ENCODE measurements around the gene RCVRN. TPM values are rescaled to one million over a fixed set of nuclear protein-coding genes. Genes with fewer than 3 reads are reported as not detected.

RCVRN gene
- total RNA-seq, 1 donor from 2014 or later = not detected

DNA sequence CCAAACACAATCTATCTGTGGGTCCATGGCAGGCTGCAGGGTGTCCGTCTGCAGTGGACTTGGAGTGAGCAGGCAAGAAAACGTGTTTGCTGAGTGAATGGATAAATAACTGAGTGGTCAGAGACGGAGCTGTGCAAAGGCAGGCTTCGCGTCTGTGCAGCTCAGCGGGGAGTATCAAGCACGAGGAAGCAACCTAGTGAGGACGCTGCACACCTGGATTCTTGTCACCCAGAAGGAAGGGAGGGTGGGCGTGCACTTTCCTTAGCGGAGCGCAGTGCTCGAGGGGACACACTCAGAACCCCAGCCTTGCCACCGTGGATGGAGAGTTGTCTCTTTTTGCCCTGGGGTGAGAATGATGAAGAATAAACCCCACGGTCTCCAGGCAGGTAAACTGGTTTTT lies 1.5 kb upstream of the RCVRN start:
- Mint-ChIP-seq H3K9me3 (ENCODE audit: low read depth) (no peaks in the 10 kb centered on the region), H3K27ac (no peak overlapping the region), H3K27me3 (no peaks in the 10 kb centered on the region), H3K36me3 (ENCODE audit: insufficient read depth) (no peaks in the 10 kb centered on the region), H3K4me3 (ENCODE audit: low read depth) (no peak overlapping the region), H3K4me1 (ENCODE audit: low read depth) (peaks cover 16% of the 10 kb centered on the region)
- TF ChIP-seq, protein P1, sequence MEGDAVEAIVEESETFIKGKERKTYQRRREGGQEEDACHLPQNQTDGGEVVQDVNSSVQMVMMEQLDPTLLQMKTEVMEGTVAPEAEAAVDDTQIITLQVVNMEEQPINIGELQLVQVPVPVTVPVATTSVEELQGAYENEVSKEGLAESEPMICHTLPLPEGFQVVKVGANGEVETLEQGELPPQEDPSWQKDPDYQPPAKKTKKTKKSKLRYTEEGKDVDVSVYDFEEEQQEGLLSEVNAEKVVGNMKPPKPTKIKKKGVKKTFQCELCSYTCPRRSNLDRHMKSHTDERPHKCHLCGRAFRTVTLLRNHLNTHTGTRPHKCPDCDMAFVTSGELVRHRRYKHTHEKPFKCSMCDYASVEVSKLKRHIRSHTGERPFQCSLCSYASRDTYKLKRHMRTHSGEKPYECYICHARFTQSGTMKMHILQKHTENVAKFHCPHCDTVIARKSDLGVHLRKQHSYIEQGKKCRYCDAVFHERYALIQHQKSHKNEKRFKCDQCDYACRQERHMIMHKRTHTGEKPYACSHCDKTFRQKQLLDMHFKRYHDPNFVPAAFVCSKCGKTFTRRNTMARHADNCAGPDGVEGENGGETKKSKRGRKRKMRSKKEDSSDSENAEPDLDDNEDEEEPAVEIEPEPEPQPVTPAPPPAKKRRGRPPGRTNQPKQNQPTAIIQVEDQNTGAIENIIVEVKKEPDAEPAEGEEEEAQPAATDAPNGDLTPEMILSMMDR (IDR thresholded peaks at IDR 0.05; ENCODE audit: unreplicated experiment) = no peak
- DNase-seq (ENCODE audit: low spot score, unreplicated experiment) = no peak

DNA sequence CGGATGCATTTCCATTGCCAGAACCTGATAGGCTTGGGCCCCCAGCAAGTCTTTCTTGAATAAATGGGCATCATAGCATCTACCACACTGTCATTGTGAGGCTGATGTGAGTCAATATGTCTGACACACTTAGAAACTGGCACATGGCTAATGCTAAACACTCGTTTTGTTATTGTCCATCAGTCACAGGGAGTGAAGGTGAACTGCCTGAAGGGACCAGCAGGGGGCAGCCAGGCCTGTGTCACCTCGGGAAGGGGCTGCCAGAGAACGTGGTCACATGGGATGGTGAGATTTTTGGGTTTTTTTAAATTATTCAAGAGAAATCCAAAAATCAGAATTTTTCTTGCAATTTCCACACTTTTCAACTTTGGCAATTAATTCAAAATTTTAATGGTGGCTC lies 831 bp upstream of the RCVRN start:
- Mint-ChIP-seq H3K9me3 (ENCODE audit: low read depth) (no peaks in the 10 kb centered on the region), H3K4me3 (ENCODE audit: low read depth) (no peak overlapping the region), H3K36me3 (ENCODE audit: insufficient read depth) (no peaks in the 10 kb centered on the region), H3K27me3 (peaks cover 4% of the 10 kb centered on the region), H3K27ac (no peak overlapping the region), H3K4me1 (ENCODE audit: low read depth) (peaks cover 16% of the 10 kb centered on the region)
- DNase-seq (ENCODE audit: low spot score, unreplicated experiment) = peak; percentile 27
- TF ChIP-seq, protein P1 (IDR thresholded peaks at IDR 0.05; ENCODE audit: unreplicated experiment) = peak; percentile 67

DNA sequence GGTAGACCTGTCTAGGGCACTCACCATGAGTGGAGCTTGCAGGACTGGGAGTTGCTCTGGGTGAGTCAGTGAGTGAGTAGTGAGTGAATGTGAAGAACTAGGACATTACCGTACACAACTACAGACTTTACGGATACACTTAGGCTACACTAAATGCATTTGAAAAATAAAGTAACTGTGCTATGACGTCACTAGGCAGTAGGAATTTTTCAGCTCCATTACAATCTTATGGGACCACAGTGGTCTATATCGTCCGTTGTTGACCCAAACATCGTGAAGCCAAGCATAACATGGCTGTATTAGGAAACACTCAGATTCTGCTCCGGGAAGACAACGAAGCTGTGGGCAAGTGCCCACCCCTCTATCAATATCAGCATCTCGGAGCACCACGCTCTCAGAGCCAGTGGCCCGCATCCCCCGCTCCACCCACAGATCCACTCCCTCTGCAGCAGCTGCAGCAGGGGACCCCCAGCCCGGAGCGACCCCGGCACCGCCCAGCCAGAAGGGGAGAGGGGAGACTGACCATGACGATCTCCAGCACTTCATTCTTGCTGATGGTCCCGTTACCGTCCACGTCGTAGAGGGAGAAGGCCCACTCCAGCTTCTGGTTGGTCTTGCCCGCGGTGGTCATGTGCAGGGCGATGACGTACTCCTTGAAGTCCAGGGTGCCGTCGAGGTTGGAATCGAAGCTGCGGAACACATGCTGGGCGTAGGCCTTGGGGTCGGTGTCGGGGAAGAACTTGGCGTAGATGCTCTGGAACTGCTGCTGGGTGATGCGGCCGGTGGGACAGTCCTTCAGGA lies 594 bp downstream of the RCVRN start:
- H3K4me3 Mint-ChIP-seq (ENCODE audit: low read depth) = no peak overlapping the region
- DNase-seq (ENCODE audit: low spot score, unreplicated experiment) = no peak
- peaks cover 16% of the 10 kb centered on the region for H3K4me1 Mint-ChIP-seq (ENCODE audit: low read depth)
- no peaks in the 10 kb centered on the region for H3K9me3 Mint-ChIP-seq (ENCODE audit: low read depth)
- TF ChIP-seq, protein P1 (IDR thresholded peaks at IDR 0.05; ENCODE audit: unreplicated experiment) = no peak
- no peaks in the 10 kb centered on the region for H3K36me3 Mint-ChIP-seq (ENCODE audit: insufficient read depth)
- peaks cover 15% of the 10 kb centered on the region for H3K27me3 Mint-ChIP-seq
- H3K27ac Mint-ChIP-seq = no peak overlapping the region

DNA sequence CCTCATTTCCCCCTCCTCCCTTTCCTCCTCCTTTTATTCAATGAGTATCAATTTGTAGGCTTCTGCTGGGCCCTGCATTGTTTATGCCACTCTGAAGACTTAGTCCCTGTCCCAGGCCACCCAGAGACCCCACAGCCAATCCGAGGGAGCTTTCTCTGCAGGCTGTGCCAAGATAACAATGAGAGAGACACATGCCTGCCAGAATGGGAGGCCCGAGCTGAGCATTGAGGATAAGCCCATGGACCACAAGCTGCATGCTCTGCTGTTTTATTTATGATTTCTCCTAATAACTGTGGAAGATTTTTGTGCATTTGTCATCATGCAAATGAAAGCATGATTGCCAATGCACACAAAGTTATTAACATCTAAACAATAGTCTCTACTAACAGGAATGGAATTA lies 3.0 kb downstream of the RCVRN start:
- Mint-ChIP-seq H3K4me1 (ENCODE audit: low read depth) (peaks cover 2% of the 10 kb centered on the region), H3K27me3 (peaks cover 18% of the 10 kb centered on the region), H3K4me3 (ENCODE audit: low read depth) (no peak overlapping the region), H3K27ac (no peak overlapping the region), H3K36me3 (ENCODE audit: insufficient read depth) (no peaks in the 10 kb centered on the region), H3K9me3 (ENCODE audit: low read depth) (no peaks in the 10 kb centered on the region)
- TF ChIP-seq, protein P1 (IDR thresholded peaks at IDR 0.05; ENCODE audit: unreplicated experiment) = no peak
- DNase-seq (ENCODE audit: low spot score, unreplicated experiment) = no peak

DNA sequence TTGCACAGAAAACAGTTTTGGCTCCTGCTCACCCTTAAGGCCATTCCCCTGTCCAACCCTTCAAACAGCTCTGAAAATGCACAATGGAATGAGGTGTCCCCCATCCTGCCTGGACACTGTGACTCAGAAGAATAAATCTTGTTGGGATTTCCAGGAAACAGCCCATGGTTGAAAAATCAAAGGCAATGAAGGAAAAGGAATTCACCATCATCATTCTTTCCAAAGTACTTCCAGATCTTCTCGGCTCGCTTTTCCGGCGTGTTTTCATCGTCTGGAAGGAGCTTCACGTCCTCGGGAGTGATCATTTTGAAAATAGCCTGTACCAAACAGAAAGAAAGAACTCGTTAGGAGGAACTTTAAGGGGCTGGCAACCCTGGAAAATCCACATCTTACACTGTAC lies 4.3 kb downstream of the RCVRN start:
- Mint-ChIP-seq H3K27ac (no peak overlapping the region), H3K36me3 (ENCODE audit: insufficient read depth) (no peaks in the 10 kb centered on the region), H3K9me3 (ENCODE audit: low read depth) (no peaks in the 10 kb centered on the region), H3K4me3 (ENCODE audit: low read depth) (no peak overlapping the region), H3K27me3 (peaks cover 30% of the 10 kb centered on the region), H3K4me1 (ENCODE audit: low read depth) (no peaks in the 10 kb centered on the region)
- TF ChIP-seq, protein P1 (IDR thresholded peaks at IDR 0.05; ENCODE audit: unreplicated experiment) = no peak
- no peak for DNase-seq (ENCODE audit: low spot score, unreplicated experiment)
